Measurements from ENCODE around the gene CACNA1G.

CACNA1G gene

GRCh38 chr17:50560185-50560824 is at the start of gene CACNA1G:
Gene CACNA1G, plus strand, starts transcription at chr17:50560715. Its CDS starts 745 bp downstream, at chr17:50561460.
- DNase-seq (ENCODE audit: low spot score) = peak; percentile 58

GRCh38 chr17:50511058-50511457 is 49.5 kb upstream of the CACNA1G start:
- no peak for DNase-seq (ENCODE audit: low spot score)

GRCh38 chr17:50513495-50513894 is 47.0 kb upstream of the CACNA1G start:
- no peak for DNase-seq (ENCODE audit: low spot score)

GRCh38 chr17:50514388-50514787 is 46.1 kb upstream of the CACNA1G start:
- no peak for DNase-seq (ENCODE audit: low spot score)

GRCh38 chr17:50514936-50515702 is 45.4 kb upstream of the CACNA1G start:
- DNase-seq (ENCODE audit: low spot score) = no peak

GRCh38 chr17:50517011-50517410 is 43.5 kb upstream of the CACNA1G start:
- no peak for DNase-seq (ENCODE audit: low spot score)

- no peak for DNase-seq (ENCODE audit: low spot score)
These were observed 42.8 kb upstream of the CACNA1G start for GRCh38 chr17:50517504-50518383.

- DNase-seq (ENCODE audit: low spot score) = no peak
These were observed 42.0 kb upstream of the CACNA1G start for GRCh38 chr17:50518384-50519023.

GRCh38 chr17:50519141-50519834 is 41.2 kb upstream of the CACNA1G start:
- no peak for DNase-seq (ENCODE audit: low spot score)

- no peak for DNase-seq (ENCODE audit: low spot score)
These were observed 40.0 kb upstream of the CACNA1G start for GRCh38 chr17:50520483-50520882.

GRCh38 chr17:50521514-50521913 is 39.0 kb upstream of the CACNA1G start:
- no peak for DNase-seq (ENCODE audit: low spot score)

- no peak for DNase-seq (ENCODE audit: low spot score)
These were observed 37.7 kb upstream of the CACNA1G start for GRCh38 chr17:50522766-50523165.

- no peak for DNase-seq (ENCODE audit: low spot score)
These were observed 37.3 kb upstream of the CACNA1G start for GRCh38 chr17:50523208-50523607.

- no peak for DNase-seq (ENCODE audit: low spot score)
These were observed 35.7 kb upstream of the CACNA1G start for GRCh38 chr17:50524838-50525237.

- no peak for DNase-seq (ENCODE audit: low spot score)
These were observed 33.3 kb upstream of the CACNA1G start for GRCh38 chr17:50527155-50527762.

- no peak for DNase-seq (ENCODE audit: low spot score)
These were observed 32.5 kb upstream of the CACNA1G start for GRCh38 chr17:50527949-50528474.

- DNase-seq (ENCODE audit: low spot score) = no peak
These were observed 30.7 kb upstream of the CACNA1G start for GRCh38 chr17:50529849-50530248.

- DNase-seq (ENCODE audit: low spot score) = no peak
These were observed 29.0 kb upstream of the CACNA1G start for GRCh38 chr17:50531428-50532025.

- no peak for DNase-seq (ENCODE audit: low spot score)
These were observed 28.0 kb upstream of the CACNA1G start, which contains the start of gene EPN3 for GRCh38 chr17:50532452-50533024. Gene EPN3, plus strand, starts transcription at chr17:50532735. Its CDS starts 3,822 bp downstream, at chr17:50536557.

- DNase-seq (ENCODE audit: low spot score) = no peak
These were observed 27.3 kb upstream of the CACNA1G start for GRCh38 chr17:50533185-50533584.

Measured in putamen (tissue), 1 donor.